Fibroblast of mammary gland (primary cell): ENCODE measurements around the gene FAM200C.

Source experiments
- DNase-seq: peaks from one replicate; pipeline ENCODE4 v3.0.0-alpha.2; 2010; ENCODE audit warnings: low read depth
- H3K4me3 ChIP-seq: 2 replicates; pipeline ENCODE4 v1.5.1; 2011; ENCODE audit warnings: low read depth, mild to moderate bottlenecking, low read length, moderate library complexity; ENCODE audit not compliant: control insufficient read depth
- TF ChIP-seq, protein P1 (sequence below): conservative IDR thresholded peaks from 2 replicates; pipeline ENCODE4 v1.5.1; 2011; ENCODE audit warnings: low read depth, low read length, inconsistent platforms; ENCODE audit not compliant: control insufficient read depth, insufficient read depth

Gene FAM200C

DNA sequence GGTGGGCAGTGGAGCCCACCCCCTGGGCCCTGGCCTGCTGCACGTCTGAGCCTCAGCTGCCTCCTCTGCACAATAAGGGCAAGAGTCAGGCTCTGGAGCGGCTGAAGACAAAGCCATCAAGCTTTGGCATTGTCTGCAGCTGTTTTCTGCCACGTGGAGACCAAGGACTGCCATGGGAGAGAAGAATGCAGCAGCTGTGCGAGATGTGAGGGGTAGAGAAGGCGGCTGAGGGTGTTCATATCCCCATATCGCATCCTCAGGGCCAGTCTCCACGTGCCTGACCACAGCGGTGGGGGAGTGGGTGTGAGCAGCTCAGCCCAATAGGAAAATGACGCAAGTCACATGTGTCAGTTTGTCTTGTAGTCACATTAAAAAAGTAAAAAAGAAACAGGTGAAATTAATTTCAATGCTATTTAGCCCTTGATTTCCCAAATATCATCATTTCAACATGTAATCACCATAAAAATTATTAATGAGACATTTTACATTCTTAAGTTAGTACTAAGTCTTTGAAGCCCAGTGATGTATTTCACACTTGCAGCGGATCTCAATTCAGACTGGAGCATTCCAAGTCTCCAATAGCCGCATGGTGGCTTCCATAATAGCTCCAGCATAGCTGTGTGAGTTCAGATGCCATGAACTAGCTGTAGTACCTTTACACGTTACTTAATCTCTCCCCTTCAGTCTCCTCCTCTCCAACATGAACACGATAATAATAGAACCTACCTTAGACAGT lies 36.0 kb downstream of the FAM200C start:
- TF ChIP-seq, protein P1, sequence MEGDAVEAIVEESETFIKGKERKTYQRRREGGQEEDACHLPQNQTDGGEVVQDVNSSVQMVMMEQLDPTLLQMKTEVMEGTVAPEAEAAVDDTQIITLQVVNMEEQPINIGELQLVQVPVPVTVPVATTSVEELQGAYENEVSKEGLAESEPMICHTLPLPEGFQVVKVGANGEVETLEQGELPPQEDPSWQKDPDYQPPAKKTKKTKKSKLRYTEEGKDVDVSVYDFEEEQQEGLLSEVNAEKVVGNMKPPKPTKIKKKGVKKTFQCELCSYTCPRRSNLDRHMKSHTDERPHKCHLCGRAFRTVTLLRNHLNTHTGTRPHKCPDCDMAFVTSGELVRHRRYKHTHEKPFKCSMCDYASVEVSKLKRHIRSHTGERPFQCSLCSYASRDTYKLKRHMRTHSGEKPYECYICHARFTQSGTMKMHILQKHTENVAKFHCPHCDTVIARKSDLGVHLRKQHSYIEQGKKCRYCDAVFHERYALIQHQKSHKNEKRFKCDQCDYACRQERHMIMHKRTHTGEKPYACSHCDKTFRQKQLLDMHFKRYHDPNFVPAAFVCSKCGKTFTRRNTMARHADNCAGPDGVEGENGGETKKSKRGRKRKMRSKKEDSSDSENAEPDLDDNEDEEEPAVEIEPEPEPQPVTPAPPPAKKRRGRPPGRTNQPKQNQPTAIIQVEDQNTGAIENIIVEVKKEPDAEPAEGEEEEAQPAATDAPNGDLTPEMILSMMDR, result no peak
- H3K4me3 ChIP-seq, result no peak overlapping the region
- no peak for DNase-seq

DNA sequence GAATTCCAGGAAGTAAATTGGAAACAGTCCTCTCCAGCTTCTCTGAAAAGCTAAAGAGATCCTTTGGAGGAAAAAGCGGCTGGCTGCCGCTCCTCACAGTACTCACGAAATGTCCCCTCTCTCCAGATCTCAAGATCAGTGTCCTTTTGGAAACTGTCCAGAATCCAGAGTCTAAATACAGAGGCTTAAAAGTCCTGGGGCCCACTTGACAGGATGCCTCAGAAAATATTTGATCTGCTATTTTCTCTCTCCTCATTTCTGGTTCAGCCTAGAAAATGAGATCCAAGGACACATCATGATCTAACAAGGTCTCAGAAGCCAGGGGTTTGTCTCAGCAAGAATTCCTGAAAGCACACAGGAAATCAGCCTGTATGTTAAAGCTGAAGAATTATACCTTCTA lies 36.6 kb downstream of the FAM200C start:
- no peak overlapping the region for H3K4me3 ChIP-seq
- no peak for DNase-seq
- TF ChIP-seq, protein P1, result no peak

DNA sequence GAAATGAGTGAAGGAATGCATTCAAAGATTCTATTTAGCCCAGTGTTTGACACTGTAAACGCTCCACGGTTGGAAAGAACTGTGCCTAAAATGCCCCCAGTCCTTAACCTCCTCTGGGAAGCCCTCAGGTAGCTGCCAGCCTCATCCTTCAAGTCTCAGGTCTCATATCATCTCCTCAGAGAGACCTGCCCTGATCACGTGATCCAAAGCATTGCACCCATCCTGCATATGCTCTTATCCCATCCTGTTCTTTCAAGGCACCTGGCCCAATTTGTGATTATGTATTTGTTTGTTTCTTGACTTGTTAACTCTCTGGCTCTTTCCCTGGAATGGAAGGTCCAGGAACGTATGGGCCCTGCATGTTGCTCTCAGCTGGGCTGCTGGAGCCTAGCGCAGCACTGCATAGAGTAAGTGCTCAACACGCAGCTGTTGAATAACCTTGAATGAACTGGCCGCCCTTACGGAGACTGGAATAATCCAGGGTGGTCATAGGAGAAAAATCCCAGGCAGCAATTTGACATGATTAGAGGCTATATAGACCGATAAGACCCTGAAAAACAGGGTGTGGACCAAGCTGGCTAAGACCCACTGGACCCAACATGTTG lies 38.1 kb downstream of the FAM200C start:
- no peak overlapping the region for H3K4me3 ChIP-seq
- TF ChIP-seq, protein P1, result no peak
- DNase-seq, result no peak

DNA sequence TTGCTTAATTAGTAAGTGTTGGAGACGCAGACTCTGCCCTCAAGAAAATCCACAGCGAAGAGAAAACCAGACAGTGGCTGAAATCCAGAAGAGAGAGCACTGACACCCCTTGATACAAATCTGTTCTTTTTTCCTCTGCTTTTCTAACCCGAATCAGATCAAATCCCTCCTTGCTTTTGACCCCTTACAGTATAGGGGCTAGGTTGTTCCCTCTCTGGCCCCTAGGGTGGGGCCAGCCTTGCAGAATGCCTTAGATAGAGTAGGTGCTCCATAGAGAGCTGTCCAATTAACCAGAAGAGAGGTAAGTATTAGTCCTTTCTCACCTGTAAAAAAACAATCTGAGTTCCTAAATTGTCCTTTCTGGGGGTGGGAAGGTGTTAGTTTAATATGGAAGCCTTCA lies 39.5 kb downstream of the FAM200C start:
- no peak for DNase-seq
- no peak overlapping the region for H3K4me3 ChIP-seq
- TF ChIP-seq, protein P1, result no peak

DNA sequence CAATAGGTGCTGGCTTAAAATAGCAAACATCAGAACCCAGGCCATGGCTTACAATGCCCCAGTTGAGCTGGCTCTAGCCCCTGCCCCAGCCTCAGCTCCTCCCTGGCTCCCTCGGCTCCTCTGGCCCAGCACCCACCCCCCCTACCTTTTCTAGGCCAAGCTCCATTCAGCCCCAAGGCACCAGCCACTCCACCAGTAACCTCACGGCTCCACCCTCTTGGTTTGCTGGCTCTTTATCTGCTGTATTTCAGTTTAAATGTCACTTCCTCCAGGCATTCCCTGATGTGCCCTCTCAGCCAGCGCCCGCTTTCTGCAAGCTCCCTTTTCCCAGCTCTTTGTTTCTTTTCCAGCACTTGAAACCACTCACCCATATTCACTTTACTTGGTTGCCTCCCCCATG lies 40.0 kb downstream of the FAM200C start:
- TF ChIP-seq, protein P1, result no peak
- H3K4me3 ChIP-seq, result no peak overlapping the region
- DNase-seq, result no peak

DNA sequence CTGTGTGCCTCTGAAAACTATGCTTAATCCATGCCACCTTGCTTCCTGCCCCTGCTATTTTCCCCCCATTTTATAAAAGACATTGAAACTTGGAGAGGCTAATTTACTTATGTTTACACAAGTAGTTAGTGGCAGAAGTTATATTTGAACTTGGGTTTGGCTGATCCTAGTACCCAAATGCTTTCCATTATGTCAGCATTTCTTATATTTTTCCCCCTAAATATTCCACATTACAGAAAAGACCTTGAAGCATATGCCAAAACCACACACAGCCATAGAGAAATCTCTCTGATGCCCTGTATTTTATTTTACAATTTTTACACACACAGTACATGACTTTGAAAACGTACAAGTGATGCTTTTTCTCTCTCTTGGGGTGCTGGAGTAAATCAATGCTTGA lies 40.6 kb downstream of the FAM200C start:
- TF ChIP-seq, protein P1, result no peak
- DNase-seq, result no peak
- H3K4me3 ChIP-seq, result no peak overlapping the region

DNA sequence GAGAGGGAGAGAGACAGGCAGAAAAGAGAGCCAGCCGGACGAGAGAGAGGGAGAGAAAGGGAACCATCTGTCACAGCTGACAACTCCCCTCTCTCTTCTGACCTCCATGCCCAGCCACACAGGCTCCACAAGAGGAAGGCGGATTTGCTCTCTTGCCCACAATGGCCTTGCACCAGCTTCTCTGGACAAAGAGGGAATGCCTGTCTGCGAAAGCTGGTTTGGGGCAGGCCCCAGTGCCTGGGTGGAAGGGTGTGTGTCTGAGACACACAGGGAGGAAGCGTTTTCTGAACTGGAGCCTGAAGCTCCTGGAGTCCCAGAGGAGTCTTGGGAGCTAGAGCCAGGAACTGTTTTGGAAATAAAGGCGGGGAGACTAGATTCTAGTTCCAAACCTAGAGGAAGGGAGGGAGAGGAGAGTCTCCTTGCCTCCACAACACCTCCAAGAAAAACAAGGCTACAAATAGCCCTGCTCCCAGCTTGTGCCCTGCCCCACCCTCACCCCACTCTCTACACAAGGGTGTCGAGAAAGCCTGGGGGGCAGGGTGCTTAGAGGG lies 41.9 kb downstream of the FAM200C start:
- TF ChIP-seq, protein P1, result no peak
- H3K4me3 ChIP-seq, result no peak overlapping the region
- no peak for DNase-seq
